Measurements from ENCODE around the gene HOXB1. TPM values are rescaled to one million over a fixed set of nuclear protein-coding genes. Genes with fewer than 3 reads are reported as not detected.

The HOXB1 gene
- total RNA-seq, 2 experiments from 2014 or later: not detected

DNA sequence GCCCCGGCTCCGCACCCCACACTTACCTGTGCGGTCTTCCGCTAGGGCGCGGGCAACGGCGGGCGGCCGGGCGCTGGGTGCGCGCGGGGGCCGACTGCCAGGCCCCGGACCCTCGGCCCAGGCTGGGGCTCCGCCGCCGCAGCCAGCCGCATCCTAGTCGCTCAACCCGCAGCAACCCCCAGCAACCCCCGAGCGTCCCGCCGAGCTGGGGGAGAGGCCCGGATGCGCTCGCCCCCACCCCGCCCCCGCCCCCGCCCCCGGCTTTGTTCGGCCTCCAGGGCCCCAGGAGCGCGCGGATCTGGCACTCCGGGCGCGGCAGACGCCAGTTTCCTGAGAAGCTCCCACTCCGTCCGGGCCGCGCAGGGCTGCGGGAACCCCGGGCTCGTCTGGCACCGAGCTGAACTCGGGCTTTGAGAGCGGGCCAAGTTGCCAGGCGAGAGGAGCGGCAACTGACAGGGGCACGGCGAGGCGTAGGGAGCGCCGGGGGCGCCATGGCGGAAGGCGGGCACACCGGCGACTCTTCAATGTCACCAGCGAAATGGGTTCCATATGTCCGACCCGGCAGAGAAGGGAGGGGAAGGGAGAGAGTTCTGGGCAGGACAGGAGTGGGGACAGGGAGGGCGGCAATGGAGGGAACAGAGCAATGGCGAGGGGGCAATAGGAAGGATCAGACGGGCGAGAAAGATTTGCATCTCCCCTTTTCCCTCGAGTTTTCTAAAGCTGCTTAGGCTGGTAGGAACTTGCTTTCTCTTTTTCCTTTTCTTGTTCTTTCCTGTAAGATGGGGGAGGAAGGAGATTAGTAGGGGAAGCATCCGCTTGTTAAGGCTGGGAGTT, 33.6 kb upstream of the HOXB1 start:
- H3K36me3 Mint-ChIP-seq (ENCODE audit: low read depth): no peaks in the 10 kb centered on the region
- H3K27me3 Mint-ChIP-seq: peaks cover 31% of the 10 kb centered on the region
- no peak for DNase-seq
- H3K9me3 Mint-ChIP-seq: no peaks in the 10 kb centered on the region
- H3K27ac Mint-ChIP-seq: no peak overlapping the region
- H3K4me3 Mint-ChIP-seq: no peak overlapping the region
- H3K4me1 Mint-ChIP-seq: peaks cover 6% of the 10 kb centered on the region
- ChIA-PET POLR2A (no interaction called here), CTCF (no interaction called here)

DNA sequence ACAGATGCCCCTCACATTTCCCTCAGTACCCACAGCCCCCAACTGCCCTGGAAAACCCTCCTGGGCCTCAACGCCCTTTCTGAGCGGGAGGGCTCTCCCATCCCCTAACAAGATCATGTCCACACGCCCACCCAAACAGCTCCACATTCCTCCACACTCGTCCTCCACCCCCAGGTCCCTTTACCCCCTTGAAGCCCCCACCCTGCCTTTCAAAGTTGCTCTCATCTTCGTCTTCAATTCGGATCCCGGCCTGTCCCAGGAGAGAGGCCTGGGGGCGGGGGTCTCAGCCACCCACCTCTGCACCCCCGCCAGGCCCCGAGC, 33.0 kb upstream of the HOXB1 start:
- Mint-ChIP-seq H3K36me3 (ENCODE audit: low read depth) (no peaks in the 10 kb centered on the region), H3K4me1 (peaks cover 6% of the 10 kb centered on the region), H3K9me3 (no peaks in the 10 kb centered on the region), H3K4me3 (no peak overlapping the region), H3K27me3 (peaks cover 26% of the 10 kb centered on the region), H3K27ac (no peak overlapping the region)
- no peak for DNase-seq
- CTCF ChIA-PET: interaction anchor here (0.6 kb wide), 1 partner anchor 39 kb away, joined by 3 read pairs; no protein-coding TSS in a partner anchor
- POLR2A ChIA-PET: no interaction called here

DNA sequence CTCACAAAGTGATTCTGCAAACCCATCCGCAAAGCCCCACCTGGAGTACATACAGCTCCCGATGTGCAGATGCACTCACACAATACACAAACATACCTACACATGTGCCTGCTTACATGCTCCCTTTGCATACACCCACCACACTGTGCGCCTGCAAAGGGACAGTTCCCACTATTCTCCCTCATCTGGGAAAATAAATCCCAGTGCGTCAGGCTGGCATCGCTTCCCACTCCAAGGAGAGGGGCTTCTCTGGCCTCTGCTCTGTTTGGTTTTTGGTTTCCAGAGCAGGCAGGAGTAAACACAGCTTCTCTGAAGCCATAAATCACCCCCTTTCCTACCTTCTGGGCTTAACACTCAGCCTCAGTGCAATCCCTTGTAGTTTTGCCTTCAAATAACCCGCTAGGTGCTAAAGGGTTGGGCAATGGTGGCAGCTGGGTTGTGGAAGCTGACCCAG, 32.6 kb upstream of the HOXB1 start:
- CTCF ChIA-PET: interaction anchor here (0.6 kb wide), 1 partner anchor 38 kb away, joined by 3 read pairs; no protein-coding TSS in a partner anchor
- DNase-seq: no peak
- POLR2A ChIA-PET: no interaction called here
- Mint-ChIP-seq H3K4me1 (peaks cover 5% of the 10 kb centered on the region), H3K36me3 (ENCODE audit: low read depth) (no peaks in the 10 kb centered on the region), H3K4me3 (no peak overlapping the region), H3K27me3 (peaks cover 26% of the 10 kb centered on the region), H3K27ac (no peak overlapping the region), H3K9me3 (no peaks in the 10 kb centered on the region)

DNA sequence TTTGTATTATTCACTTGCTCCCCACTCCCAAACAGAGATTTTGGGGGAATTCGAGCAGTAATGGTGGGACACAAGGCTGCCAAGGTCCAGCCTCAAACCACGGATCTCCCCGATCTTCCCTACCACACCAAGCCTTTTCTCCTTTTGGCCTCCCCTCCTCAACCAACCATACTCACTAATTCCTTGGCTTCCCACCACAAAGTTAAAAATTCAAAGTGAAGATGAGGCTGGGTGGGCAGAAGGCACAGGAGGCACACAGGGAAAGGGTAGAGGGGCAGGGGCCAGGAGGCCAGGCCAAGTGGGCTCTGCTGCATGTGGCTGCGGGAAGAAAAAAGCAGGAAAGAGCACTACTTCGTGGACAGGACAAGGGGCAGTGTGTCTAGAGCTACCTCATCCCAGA, 32.1 kb upstream of the HOXB1 start:
- peaks cover 27% of the 10 kb centered on the region for H3K27me3 Mint-ChIP-seq
- no peaks in the 10 kb centered on the region for H3K36me3 Mint-ChIP-seq (ENCODE audit: low read depth)
- H3K27ac Mint-ChIP-seq: no peak overlapping the region
- ChIA-PET POLR2A (no interaction called here), CTCF (interaction anchor here (1.7 kb wide), 1 partner anchor 7 kb away, joined by 4 read pairs; no protein-coding TSS in a partner anchor)
- H3K9me3 Mint-ChIP-seq: no peaks in the 10 kb centered on the region
- no peak overlapping the region for H3K4me3 Mint-ChIP-seq
- DNase-seq: no peak
- H3K4me1 Mint-ChIP-seq: peaks cover 2% of the 10 kb centered on the region

DNA sequence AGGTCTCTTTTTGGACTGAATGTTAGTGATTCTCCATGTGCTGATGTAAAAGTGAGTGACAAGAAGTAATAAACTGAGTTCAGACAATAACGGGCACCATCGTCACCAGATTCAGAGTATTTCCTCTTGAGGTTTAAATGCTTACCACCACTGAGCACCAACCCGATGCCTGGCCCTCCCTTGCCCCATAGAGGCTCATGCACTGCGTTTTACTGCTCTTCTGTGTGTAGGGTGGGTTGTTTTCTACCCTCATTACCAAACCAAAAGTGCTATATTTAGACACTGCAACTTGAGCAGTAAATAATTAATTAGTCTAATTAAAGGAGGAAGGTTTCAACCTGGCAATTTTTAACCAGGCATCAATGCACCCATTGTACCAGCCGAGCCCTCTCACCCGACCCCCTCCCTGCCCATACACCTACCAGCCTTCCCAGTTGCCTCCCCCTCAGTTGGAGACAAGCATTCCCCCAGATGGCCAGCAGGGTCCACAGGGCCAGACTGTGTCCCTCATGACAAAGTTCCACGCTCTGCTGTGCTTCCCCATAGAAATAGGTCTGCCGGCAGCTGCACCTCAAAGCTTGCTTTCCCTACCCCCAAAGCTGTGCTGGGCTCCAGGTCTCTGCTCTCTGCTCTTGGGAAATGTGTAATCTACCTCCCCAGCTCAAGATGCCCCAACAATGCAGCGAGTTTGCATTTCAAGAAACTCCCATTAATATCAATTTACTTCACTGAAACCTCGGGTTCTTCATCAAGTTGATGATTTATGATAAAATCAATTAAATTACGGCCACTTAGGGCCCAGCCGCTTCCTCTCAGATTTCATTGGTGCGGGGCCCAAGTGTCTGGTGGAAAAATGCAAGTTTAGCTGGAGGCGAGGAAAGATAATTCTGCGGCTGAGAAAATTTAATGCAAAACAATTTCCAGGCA, 31.3 kb upstream of the HOXB1 start:
- DNase-seq: no peak
- Mint-ChIP-seq H3K36me3 (ENCODE audit: low read depth) (no peaks in the 10 kb centered on the region), H3K4me3 (no peak overlapping the region), H3K9me3 (no peaks in the 10 kb centered on the region), H3K27ac (no peak overlapping the region), H3K27me3 (peaks cover 33% of the 10 kb centered on the region), H3K4me1 (peaks cover 2% of the 10 kb centered on the region)
- POLR2A ChIA-PET: no interaction called here
- CTCF ChIA-PET: interaction anchor here (1.7 kb wide), 1 partner anchor 8 kb away, joined by 4 read pairs; no protein-coding TSS in a partner anchor

DNA sequence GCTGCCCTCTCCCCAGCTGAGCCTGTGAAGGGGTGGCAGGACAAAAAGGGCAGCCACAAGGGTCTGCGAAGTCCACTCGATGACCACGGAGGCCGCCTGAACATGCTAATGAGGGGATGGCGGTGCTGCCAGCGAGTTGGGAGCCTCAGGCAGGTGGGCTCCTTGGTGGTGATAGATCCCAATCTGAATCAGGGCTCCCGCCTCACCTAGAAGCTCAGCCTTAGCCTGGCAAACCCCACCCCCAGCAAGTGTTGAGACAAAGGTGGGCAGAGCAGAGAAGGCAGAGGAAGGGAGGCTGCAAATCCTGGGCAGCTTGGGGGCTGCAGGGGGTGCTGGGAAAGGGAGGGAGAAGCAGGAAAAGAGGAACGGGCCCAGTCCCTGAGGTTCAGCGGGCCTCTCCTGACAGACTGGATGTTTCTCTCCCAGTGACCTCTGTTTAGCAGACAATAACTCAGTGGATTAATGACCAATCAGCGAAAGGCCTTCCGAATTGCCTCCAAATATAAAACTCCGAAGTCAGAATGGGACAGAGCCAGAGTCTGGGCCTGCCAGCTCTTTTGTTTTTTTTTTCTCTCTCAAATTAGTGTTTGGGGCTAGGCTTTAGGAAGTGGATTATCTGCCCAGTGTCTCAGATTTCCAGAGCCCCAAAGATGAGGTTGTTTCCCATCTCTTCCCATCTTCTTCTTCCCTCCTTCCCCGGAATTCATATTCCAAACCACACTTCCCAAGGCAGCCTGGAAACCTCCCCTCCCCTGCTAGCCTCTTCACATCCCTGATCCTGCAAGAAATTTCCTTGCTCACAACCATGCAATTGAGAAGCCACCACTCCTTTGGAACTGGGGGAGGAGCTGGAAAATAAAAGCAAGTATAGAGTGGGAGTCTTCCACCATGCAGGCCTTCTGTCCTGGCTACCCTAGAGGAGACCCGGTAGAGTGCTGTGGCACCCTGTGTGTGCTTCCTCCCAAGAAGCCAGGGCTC, 29.3 kb upstream of the HOXB1 start:
- Mint-ChIP-seq H3K4me1 (peaks cover 4% of the 10 kb centered on the region), H3K36me3 (ENCODE audit: low read depth) (no peaks in the 10 kb centered on the region), H3K4me3 (no peak overlapping the region), H3K9me3 (no peaks in the 10 kb centered on the region), H3K27me3 (peaks cover 51% of the 10 kb centered on the region), H3K27ac (no peak overlapping the region)
- ChIA-PET POLR2A (no interaction called here), CTCF (interaction anchor here (1.3 kb wide), 1 partner anchor 45 kb away, joined by 5 read pairs; no protein-coding TSS in a partner anchor)
- DNase-seq: no peak

DNA sequence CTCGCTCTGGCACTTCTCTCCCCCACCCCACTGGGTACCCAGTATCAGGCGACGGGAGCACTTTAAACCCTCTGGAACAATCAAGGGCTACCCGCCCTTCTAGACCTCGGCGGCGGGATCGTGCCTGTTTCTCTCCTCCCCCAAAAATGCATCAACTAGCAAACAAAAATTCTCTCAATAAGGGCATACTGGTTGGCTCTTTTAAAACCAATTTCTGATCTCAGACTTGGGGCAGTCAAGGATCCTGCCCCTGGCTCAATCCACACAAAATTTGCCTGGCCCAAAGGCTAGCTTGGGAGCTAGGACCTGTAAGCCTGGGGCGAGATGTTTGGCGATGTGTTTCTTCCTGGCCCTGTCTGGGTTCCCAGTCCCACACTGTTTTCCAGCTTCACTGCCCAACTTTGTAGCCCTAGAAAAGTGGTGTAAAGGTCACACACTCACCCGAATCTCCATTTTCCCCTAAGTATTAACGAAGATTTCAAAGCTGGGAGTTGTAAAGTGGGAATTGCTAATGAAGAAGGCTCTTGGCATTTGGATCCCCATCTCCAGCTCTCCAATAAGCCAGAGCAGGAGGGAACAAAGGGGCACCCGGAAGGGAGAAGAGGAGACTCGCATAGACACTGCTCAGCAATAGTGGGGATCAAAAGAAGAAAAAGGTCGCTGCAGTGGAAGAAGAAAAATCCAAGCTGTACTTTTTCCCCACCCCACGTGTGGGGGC, 28.5 kb upstream of the HOXB1 start:
- H3K4me3 Mint-ChIP-seq: no peak overlapping the region
- peaks cover 6% of the 10 kb centered on the region for H3K4me1 Mint-ChIP-seq
- CTCF ChIA-PET: interaction anchor here (1.3 kb wide), 1 partner anchor 44 kb away, joined by 5 read pairs; no protein-coding TSS in a partner anchor
- peaks cover 54% of the 10 kb centered on the region for H3K27me3 Mint-ChIP-seq
- DNase-seq: no peak
- H3K9me3 Mint-ChIP-seq: no peaks in the 10 kb centered on the region
- H3K36me3 Mint-ChIP-seq (ENCODE audit: low read depth): no peaks in the 10 kb centered on the region
- POLR2A ChIA-PET: no interaction called here
- no peak overlapping the region for H3K27ac Mint-ChIP-seq

DNA sequence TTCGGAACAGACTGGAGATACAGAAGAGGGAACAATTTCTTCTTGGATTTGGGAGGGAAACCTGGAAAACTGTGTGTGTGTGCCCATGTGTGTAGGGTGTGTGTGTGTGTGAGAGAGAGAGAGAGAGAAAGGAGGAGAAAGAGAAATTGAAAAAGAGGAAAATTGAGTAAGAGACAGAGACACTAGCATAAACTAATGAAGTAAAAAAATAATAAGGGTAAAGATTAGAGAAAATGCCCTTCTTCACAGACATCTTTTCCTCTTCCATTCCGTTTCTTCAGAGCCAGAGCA, 28.0 kb upstream of the HOXB1 start:
- Mint-ChIP-seq H3K27ac (no peak overlapping the region), H3K9me3 (no peaks in the 10 kb centered on the region), H3K4me1 (peaks cover 6% of the 10 kb centered on the region), H3K4me3 (no peak overlapping the region), H3K36me3 (ENCODE audit: low read depth) (no peaks in the 10 kb centered on the region), H3K27me3 (peaks cover 57% of the 10 kb centered on the region)
- ChIA-PET POLR2A (no interaction called here), CTCF (no interaction called here)
- DNase-seq: no peak

DNA sequence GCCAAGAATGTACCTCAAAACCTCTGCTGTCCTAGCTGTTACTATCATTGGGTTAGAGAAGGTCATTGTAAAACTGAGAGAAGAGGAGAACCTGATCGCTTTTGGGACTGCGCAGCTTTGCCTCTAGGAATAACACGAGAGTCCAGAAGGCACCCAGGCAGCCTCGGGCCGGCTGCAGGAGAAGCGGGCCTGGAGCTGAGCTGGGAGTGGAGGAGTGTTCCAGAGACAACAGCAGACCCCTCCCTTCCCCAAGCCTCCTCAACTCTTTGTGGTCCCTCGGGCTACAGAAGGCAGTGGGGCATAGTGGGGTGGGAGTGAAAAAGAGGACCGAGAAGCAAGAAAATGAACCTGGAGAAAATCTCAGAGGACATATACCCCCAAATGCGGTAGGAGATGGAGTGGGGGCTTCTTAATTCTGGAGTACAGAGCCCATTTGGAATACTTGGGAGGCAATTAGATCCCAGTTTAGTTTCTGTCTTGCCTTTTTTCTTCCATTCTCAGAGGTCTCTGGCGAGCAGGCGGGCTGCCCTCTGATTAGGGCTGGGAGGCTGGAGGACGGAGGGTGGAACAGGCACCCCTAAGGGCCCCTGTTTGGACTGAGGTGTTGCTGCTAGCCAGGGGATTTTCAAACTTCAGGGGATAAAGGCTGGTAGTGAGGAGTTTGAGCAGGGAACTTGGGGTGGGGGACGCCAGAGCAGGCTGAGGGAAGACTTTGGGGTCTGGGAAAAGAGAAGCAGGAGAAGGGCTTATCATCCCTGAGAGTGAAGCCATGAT, 27.4 kb upstream of the HOXB1 start:
- DNase-seq: no peak
- no peaks in the 10 kb centered on the region for H3K36me3 Mint-ChIP-seq (ENCODE audit: low read depth)
- H3K27me3 Mint-ChIP-seq: peaks cover 56% of the 10 kb centered on the region
- ChIA-PET CTCF (interaction anchor here (1.5 kb wide), 1 partner anchor 9 kb away, joined by 3 read pairs; no protein-coding TSS in a partner anchor), POLR2A (no interaction called here)
- H3K4me1 Mint-ChIP-seq: peaks cover 6% of the 10 kb centered on the region
- H3K27ac Mint-ChIP-seq: no peak overlapping the region
- no peak overlapping the region for H3K4me3 Mint-ChIP-seq
- H3K9me3 Mint-ChIP-seq: no peaks in the 10 kb centered on the region

DNA sequence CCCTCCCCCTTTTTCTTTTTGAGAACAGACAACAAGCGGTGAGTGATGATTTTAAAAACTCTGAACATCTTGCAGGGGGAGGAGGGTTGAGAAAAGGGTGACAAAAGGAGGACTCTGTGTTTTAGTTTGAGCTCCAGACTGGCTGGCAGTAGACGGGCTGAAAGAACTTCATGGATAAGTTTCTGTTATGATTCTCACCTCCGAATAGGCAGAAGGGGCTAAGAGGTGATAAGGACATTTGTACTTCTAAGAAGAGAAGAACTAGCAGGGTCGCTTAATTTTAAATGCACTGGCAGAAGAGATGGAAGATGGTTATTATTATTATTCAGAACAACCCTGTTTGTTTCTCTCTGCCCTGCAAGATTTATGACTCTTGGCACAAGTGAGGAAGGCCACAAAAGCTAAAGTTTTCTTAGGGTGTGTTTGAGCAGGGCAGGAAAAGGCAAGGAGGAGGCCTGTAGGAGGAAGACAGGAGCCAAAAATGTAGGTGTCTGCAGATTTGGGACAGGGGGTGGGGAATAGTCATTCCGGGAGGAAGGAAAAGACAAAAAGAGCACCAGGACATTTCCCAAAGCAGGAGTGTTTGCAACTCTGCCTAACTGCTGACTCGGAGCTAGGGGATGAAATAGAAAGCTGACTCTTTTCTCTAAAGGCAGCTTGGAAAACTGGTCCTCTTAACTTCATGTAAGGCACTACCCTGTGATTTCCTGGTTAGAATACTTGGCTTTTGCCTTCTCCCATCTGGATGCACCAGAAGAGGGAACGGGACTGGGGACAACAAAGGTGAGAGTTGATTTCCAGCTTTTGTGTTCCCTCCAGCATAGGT, 26.0 kb upstream of the HOXB1 start:
- Mint-ChIP-seq H3K9me3 (no peaks in the 10 kb centered on the region), H3K27ac (no peak overlapping the region), H3K36me3 (ENCODE audit: low read depth) (no peaks in the 10 kb centered on the region), H3K4me3 (no peak overlapping the region), H3K27me3 (peaks cover 53% of the 10 kb centered on the region), H3K4me1 (peaks cover 6% of the 10 kb centered on the region)
- POLR2A ChIA-PET: no interaction called here
- CTCF ChIA-PET: interaction anchor here (0.6 to 1.7 kb wide), 5 partner anchors 8 to 205 kb away, joined by 3 to 5 read pairs (median 3); no protein-coding TSS in a partner anchor
- DNase-seq: no peak

DNA sequence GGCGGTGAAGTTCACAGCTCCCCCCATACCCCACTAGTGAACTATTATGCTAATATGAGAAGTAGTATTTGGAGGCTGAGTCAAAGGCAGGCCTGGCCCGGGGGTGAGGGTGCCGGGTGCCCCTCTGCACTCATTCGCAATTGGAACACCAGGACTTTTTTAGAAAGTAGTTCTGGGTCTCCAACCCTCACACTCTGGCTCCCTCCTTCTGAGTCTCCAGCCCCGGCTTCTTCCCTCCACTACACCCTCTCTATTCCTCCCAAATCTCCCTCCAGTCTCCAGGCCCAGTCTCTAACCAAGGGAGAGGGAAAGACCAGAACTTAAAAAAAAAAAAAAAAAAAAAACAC, 25.4 kb upstream of the HOXB1 start:
- DNase-seq: no peak
- CTCF ChIA-PET: interaction anchor here (0.6 to 1.7 kb wide), 6 partner anchors 27 to 205 kb away, joined by 3 to 5 read pairs (median 4); no protein-coding TSS in a partner anchor
- Mint-ChIP-seq H3K9me3 (no peaks in the 10 kb centered on the region), H3K4me1 (peaks cover 3% of the 10 kb centered on the region), H3K36me3 (ENCODE audit: low read depth) (no peaks in the 10 kb centered on the region), H3K27me3 (peaks cover 53% of the 10 kb centered on the region), H3K4me3 (no peak overlapping the region), H3K27ac (no peak overlapping the region)
- POLR2A ChIA-PET: no interaction called here
